IPS-11a (cell line): Measurements from ENCODE around the gene MAML2.

Experiments
- H3K4me3 ChIP-seq: one replicate; pipeline ENCODE4 v1.5.1; 2013; ENCODE audit warnings: low read depth, low read length, control low read depth

The MAML2 gene

DNA sequence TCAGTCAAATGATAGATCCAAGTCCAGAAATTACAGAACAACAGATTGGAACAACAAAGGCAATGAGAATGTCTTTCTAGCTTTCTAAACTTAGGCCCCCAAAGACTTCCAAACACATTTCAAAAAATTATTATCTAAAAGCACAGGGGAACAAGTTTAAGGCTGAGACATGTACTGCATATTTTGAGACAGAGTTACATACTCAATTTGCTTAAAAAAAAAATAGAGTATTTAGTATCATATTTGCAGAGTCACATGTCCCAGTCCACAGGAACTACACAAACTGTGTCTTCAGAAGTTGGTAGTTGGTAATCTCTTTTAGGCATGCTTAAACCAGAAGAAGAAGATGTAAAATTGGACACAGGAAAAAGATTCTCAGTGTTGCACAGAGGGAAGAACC, 127.2 kb downstream of the MAML2 start:
- H3K4me3 ChIP-seq, result no peak overlapping the region

DNA sequence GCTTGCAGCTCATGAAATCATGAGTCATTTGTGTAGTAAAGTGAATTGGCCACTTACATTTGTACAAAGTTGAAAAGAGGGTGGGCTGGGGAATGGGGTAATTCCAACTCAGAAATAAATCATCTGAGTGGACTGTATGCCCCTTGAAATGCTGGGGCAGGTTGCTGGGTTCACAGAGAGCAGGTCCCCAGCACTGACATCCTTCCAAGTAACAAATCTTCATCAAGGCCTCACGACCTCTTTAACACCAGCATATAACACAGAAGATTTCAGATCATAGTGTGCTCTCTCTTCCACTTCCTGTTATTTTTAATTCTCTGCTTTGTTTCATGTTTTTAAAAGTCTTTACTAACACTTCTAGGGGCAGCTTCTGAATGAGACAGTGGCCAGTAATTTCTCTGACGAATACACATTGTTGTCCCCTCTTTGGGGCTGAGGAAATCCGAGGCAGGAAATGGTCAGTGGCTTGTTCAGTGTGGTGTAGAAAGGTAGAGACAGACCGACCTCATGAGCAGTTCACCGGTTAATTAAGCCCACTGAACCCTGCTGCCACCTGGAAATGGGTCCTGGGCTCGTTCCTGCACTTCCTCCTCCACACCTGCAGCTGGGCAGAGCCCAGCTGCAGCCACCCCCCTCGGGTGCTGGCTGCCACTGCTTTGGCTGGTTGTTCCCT, 127.7 kb downstream of the MAML2 start:
- no peak overlapping the region for H3K4me3 ChIP-seq

DNA sequence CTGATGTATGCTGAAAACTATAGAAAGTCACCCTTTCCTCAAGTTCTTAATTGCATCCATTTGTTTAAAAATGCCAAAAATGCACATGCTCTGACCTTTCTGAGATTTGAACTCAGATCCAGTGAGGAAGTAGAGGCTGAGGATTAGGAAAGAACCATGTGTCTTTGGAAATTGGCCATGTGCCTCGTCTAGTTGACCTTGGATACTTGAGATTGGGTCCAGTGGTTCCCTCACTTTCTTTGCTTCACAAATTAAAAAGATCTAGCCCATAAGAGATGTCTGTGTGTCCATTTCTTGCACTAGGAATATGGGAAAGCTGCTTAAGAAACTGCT, 128.3 kb downstream of the MAML2 start:
- no peak overlapping the region for H3K4me3 ChIP-seq

DNA sequence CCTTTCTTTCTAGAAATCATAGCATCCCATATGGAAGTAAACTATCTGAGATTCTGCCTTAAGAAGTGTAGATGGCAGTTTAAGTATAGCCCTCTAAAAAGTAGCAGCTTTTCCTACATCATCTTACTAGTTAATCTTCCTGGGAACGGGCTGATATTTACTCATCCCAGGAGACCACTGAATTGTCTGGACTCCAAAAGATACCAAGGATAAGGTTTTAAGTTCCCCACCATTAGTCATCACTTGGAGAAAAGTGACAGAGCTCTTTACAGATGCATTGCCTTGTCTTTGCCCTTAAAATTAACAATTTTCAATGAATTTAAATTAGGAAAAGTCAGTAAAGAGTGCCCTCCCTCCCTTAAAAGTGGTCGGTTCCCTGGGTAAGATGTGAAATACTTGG, 129.5 kb downstream of the MAML2 start:
- H3K4me3 ChIP-seq, result no peak overlapping the region

DNA sequence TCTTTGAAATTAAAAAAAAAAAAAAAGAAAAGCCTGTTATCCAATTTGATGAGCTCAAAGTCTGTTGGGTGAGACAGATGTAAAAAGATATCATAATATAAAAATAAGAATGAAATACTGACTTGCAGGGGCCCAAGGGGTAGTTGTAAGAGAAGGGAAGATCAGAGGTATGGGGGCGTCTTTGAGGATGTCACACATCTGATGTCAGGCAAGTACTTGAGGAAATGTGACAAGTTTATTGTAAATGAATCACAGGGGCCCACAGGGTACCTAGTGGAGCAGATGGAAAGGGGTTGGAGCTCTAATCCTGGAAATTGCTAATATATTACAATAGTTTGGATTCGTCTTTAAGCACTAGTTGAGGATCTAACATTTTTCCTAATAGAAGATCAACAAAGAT, 131.6 kb downstream of the MAML2 start:
- H3K4me3 ChIP-seq, result no peak overlapping the region

DNA sequence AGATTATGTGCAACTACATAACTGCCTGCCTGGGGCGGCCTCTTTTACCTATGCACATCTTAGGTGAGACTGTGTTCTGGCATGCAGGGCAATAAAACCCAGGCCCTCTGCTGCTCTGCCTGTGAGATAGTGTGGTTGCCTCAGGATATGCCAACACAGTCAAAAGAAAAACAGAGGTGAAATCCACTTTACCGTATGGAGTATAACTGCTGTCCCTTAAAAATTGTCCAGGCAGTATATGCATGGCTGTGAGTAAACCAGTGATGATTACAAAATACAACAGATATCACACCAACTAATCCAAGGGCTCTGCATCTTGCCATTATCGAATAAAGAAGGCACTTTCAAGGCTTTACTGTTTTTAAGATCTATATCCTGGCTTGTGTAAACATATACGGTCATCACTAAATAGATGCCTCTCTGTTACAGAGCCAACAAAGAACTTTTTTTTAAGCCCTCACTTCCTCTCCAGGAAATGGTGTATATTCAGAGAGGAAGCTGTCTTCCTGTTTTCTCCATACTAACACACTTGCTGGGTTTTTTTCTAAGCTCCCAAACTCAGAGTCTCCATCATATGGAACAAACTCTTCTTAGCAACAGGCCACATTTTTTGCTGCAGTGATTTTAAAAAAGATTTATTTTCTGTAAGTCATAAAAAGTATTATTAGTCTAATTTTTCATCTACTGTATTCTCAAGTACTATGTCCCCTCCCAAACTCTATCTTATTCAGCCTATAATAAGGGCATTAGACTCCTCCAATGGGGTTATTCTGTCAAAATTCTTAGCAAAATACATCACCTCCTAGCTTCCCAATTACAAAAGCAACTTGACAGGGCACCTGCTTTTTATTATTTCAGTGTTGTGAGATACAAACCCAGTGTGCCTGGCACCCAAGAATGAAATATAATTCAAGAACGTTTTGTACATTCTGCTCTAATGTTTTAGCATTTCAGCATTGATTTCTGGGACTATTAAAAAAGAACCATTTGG, 135.2 kb downstream of the MAML2 start:
- H3K4me3 ChIP-seq, result no peak overlapping the region

DNA sequence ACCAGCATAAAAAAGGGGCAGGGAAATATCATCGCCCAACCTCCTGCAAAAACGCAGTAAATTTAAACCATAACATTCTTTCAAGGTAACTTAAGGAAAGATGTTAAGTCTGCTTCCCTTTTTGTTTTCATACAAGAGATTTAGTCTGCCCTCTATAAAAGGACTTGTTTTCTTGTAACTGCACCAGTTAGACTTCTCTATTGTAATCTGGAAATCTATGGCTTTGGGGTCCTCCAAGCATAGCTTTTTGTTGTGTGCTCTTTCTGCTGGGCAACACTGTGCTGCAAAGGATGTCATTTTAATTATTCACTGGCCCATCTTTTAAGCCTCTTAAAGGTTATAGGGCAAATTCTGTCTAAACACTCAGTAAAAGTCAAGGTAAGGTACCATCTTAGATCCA, 136.0 kb downstream of the MAML2 start:
- H3K4me3 ChIP-seq, result no peak overlapping the region

DNA sequence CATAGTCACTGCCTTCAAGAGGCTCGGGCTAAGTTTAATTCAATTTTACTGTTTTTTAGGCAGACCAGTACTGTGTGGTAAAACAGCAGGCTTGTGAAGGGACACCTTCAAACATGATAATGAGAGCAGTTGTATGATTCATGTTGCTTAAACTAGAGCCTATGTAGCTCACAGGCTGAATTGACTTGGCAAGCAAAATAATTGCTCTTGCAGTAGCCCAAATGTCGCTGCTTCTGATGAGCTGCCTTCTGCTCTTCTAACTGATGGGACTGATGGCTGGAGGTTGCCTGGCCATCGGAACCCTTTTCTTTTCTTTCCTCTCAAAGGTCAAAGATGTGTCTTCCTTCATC, 137.6 kb downstream of the MAML2 start:
- H3K4me3 ChIP-seq, result no peak overlapping the region

DNA sequence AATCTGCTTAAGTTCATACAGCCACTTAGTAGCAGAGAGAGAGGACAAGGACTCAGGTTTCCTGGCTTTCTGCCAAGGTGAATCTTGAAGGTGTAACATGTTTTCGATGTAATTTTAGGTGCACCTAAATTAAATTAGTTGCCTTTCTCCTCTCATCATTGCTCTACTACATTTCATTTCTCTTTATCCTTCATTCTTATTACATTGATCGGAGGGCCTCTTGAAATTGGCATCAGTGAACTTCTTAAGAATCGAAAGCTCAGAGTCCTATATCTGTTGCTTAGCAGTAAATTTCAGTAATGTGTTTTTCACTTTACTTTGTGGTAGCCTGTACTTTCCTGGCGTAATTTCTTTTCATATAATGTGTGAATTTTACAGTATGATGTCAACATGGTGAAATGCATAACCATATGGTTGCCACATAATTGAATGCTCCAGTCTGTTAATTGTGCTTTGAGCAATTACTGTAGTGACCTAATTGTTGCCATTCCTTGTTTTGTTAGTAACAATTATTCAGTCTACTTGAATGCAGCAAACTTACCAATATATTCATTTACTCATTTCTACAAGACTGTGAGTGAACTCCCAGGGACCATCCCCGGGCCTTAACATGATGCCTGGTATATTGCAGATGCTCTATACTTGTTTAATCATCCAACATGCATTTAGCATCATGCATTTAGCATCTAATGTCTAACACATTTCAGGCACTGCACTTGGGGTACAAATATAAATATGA, 138.1 kb downstream of the MAML2 start:
- no peak overlapping the region for H3K4me3 ChIP-seq

DNA sequence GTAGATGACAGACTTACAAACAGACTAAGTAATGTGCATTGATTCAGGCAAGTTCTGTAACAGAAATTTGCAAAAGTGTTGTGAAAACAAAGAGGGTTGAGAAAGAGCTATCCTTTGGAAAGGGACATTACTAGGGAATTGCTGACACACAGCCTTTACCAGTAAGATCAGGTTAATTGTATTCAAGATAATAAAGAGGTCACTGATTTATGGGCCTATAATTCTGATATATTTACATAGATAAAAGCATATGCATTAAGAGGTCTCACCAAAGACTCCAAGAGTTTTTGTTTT, 138.7 kb downstream of the MAML2 start:
- H3K4me3 ChIP-seq, result no peak overlapping the region

DNA sequence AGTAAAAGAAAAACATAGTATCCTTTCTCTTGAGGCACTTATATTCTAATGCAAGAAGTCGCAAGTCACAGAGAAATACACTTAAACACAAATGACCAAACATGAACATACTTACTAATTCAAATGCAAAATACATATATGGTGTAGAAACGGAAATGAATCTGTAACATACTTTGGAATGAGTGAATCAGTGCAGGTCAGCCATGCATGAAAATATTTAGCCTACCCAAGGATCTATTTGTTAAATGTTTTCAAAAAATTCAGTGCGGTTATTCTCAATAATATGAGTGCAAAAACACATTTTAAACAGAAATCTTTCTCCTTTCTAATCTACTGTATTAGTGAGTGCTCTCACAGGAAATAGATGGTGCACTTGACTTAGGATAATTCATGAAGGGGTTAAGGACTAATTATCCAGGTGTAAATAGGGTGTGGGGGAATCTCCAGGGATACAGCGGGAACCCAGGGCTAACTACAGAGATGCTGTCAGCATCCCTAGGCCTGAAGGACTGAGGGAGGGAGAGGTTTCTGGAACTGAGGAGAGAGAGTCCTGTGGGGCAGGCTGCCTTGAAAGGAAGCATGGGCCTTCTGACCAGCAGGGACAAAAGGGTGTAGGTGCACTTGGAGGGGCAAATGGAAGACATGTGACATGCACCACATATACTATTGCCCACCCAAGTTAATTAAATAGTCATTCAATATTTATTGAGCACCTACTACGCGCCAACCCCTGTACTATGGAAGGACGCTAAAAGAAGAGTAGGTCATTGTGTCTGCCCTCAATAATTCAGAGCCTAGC, 139.2 kb downstream of the MAML2 start:
- no peak overlapping the region for H3K4me3 ChIP-seq

DNA sequence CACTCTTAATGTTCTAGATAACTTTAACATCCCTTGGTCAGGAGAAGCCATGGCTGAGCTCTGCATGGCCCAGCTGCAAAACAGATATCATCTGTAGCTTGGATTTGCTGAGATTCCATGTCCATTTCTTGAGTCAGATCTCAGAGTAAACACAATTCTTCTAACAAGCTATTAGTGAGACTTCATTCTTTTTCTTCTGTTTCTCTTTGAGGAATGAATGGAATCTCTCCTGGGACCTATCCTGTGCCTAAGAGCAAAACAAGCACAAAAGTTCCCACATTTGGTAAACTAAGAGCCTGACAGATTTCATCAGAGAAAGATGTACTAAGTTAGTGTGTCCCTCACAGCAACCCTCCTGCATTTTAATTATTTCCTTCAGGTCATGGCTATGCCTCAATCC, 142.8 kb downstream of the MAML2 start:
- no peak overlapping the region for H3K4me3 ChIP-seq

DNA sequence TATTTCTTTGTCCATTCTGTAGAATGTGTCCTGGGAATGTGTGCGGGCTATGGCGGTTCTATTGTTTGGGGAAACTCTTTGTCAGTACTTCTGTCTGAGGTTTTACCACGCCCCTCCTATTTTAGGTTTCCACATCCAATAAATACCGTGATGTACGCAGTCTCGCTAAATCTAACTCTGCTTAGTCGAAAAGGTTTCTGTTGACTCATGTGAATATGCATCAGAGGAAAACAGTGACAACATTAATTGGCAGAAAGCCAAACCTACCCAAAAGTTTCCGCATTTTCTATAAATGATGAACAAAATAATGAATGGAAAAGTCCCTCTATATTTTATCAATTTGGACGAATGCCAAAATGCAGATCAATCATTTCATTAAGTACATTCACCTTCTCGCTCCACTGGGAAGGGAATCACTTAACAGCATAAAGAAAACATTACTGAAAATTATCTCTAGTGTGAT, 143.4 kb downstream of the MAML2 start:
- H3K4me3 ChIP-seq, result no peak overlapping the region

DNA sequence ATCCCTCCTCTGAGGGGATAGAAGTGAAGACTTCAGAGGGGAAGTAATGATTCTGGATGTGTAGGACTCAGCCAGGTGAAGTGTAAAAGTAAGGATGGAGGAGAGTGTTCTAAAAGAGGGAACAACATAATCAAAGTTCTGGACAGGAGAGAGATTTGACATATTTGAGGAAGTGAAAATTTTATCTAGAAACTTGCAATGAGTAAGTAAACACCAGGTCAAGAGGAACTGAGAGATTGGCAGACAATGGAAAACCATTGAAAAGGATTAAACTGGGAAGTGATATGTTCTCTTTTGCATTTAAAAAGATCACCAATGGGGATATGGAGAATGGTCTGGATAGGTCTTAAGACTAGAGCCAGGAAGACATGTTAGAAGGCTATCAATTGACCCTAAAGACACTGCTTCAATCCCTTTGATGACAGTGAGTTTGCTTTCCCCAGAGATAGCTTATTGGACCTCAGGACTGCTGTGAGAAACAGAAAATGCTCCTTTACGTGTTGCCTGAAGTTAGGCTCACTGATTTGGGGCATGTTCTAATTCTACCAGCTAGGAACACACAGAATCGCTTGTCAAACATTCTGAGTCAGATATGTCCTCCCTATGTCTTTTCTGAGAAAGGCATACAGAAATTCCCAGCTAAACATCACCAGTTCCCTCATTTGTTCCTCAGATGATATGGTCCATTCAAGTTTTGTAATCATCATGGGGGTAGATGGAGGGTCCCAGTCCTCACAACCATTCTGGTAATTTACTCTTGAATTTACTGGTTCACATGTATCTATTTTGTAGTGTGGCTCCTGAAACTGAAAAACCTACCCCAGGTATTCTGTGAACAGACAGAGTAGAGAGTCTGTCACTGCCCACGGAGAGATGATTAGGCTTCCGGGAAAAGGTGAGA, 144.9 kb downstream of the MAML2 start:
- no peak overlapping the region for H3K4me3 ChIP-seq

DNA sequence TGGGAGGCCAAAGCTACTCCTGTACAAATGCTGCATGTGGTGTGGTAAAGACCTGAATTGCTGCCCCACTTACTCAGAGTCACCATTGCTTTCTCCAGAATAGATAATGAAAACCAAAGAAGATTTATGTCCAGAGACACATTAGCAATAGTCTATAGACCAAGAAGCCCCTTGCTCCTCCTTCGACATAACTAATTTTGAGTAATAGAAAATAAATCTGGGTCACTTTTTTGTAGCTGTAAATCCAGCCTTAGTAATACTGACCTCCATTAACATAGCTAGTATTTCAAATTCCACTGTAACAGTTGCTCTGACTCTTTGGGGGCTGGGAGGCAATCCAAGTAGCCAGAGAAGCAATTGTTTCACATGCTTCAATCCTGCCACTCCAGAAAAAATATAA, 145.9 kb downstream of the MAML2 start:
- H3K4me3 ChIP-seq, result no peak overlapping the region

DNA sequence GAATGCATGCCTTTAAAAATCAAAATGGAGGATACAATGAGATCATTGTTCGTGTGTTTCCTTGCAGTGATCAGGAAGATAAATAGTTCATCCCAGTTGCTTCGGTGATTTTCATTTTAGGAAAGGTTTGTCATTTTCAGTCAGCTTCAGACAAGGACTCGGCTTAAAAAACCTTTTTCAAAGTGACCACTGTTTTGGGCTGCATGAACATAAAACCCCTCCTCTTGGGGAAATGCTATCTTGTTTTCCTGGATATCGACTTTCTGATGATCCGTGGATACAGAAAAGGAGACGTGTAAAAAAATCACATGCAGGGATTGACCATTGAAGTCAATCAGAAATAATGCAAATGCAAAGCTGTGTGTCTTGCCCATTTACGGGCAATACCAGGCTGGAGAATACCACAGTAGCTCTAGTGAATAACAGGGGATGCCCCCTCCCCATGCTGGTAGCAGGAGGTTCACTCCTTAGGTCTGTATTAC, 146.8 kb downstream of the MAML2 start:
- H3K4me3 ChIP-seq, result no peak overlapping the region

DNA sequence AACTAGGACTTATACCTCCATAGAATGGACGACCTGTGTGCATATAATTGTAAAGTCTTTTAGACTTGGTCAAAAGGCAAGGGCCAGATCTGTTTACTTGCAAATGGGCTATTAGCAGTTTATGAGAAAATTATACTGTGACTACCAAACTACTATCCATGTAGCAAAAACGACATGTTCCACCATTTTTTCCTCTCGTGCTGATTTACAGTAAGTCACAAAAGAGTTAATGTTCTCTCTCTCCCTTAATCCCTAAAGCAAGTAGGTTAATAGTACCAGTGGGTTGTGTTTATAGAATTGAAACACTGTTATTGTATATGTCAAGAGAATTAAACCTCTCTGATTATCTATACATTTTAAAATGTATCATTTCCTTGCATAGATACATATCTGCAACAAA, 147.3 kb downstream of the MAML2 start:
- H3K4me3 ChIP-seq, result no peak overlapping the region

DNA sequence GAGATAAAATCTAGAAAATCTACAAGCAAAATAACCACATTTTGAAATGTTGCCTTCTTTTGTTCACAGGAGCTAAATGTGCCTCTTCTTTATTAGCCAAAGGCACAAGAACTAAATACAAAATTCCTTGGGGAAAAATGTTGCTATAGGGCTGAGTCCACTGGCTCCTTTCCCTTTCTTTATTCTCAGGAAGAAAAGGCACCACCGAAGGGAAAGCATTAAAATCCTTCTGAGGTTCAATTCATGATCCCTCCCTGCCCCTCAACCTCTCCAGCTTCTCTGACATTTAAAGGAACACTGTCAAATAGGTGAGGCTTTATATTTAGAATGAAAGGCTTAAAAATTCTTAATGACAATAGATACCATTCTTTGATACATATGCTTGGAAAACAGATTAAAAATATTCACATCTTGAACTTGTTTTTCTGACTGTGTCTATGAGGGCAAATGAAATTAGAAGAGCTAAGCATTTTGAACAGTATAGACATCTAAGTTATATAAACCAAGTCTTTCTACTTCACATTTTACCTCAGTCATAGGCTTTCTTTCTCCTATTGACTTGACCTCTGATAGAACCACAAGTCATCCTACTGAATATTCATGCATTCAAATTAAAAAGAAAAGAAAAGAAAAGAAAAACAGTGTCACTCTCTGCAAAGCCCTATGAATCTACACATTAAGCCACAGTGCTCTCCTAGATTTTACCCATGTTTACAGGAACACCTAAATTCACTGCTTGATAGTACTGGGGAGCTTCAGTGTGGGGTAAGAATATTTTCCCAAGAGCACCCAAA, 148.2 kb downstream of the MAML2 start:
- H3K4me3 ChIP-seq, result no peak overlapping the region

DNA sequence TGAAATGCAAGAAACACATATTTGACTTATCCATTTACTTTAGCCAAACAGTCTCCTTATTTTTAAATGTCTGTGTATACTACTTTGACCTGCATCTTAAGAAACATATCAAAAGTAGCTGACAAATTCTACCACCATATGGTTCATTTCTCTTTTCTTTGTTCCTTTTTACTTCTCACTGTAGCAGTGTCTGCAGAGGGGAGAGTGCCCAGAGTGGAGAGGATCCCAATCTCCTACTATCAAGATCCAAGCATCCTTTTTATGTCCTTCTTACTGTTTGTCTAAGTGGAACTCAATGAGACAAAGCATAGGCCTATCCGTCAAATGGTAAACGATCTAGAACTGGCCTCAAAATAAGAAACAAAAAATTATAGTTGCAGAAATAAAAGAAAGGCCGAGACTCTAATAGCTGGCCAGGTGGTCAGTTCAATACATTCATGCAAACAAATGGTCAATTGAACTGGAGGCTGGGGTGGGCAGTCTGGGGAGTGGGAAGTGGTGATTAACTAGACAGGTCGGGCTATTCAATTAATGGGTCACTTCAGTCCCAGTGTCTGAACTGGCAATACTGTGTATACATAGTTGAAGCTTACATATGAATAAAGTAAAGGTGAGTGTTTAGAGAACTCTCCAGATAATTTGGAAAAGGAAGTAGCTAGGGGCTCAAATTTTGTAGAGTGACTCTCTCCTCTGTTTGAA, 149.1 kb downstream of the MAML2 start:
- no peak overlapping the region for H3K4me3 ChIP-seq
